ENCODE measurements around the gene TSPYL6.
A peak's percentile ranks its signal among the peaks of the same experiment; 100 is the strongest.

The TSPYL6 gene

DNA sequence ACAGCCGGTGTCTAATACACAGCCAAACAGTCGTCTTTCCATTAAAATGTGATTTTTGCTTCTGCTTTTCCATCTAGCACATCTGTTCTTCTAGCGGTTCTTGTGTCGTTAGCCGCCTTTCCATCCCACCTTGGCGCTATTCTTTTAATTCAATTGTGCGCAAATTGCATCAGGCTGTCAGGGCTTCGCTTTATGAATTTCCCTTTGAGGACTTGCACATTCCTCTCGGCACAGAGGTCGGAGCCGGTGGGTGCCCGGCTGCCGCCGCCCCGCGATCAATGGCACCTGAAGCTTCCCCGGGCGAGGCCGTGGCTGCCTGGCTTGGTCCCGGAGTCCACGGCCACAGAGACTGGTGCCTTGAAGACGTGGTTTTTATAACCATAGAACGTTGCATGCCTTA, 33.9 kb upstream of the TSPYL6 start:
- no peak for DNase-seq
- Histone ChIP-seq H3K27ac (no peak overlapping the region), H3K4me3 (ENCODE audit: low read depth, low read length) (no peak overlapping the region), H3K27me3 (replicated peaks) (no peaks in the 10 kb centered on the region), H3K36me3 (replicated peaks) (no peaks in the 10 kb centered on the region)
- no peak for TF ChIP-seq CTCF (IDR thresholded peaks at IDR 0.05; ENCODE audit: low read depth, low read length, missing control alignments)
- in situ Hi-C loops (cut with HindIII; ENCODE audit: low pct_ligation_motif_present, low sequenced_read_pairs), result no loop called here

- in situ Hi-C loops (cut with HindIII; ENCODE audit: low pct_ligation_motif_present, low sequenced_read_pairs), result no loop called here
- Histone ChIP-seq H3K36me3 (replicated peaks) (no peaks in the 10 kb centered on the region), H3K27me3 (replicated peaks) (no peaks in the 10 kb centered on the region), H3K4me3 (ENCODE audit: low read depth, low read length) (no peak overlapping the region), H3K27ac (no peak overlapping the region)
- no peak for DNase-seq
- TF ChIP-seq CTCF (IDR thresholded peaks at IDR 0.05; ENCODE audit: low read depth, low read length, missing control alignments), result no peak
Measured at GRCh38 chr2:54287532-54287931, 31.5 kb upstream of the TSPYL6 start.

GRCh38 chr2:54285451-54285850, 29.4 kb upstream of the TSPYL6 start:
- TF ChIP-seq CTCF (IDR thresholded peaks at IDR 0.05; ENCODE audit: low read depth, low read length, missing control alignments), result no peak
- in situ Hi-C loops (cut with HindIII; ENCODE audit: low pct_ligation_motif_present, low sequenced_read_pairs), result no loop called here
- DNase-seq, result no peak
- H3K36me3 ChIP-seq (replicated peaks), result no peaks in the 10 kb centered on the region
- H3K27me3 ChIP-seq (replicated peaks), result no peaks in the 10 kb centered on the region
- H3K27ac ChIP-seq, result no peak overlapping the region
- H3K4me3 ChIP-seq (ENCODE audit: low read depth, low read length), result no peak overlapping the region

- Histone ChIP-seq H3K27me3 (replicated peaks) (no peaks in the 10 kb centered on the region), H3K36me3 (replicated peaks) (no peaks in the 10 kb centered on the region), H3K27ac (no peak overlapping the region), H3K4me3 (ENCODE audit: low read depth, low read length) (no peak overlapping the region)
- no peak for DNase-seq
- TF ChIP-seq CTCF (IDR thresholded peaks at IDR 0.05; ENCODE audit: low read depth, low read length, missing control alignments), result no peak
- in situ Hi-C loops (cut with HindIII; ENCODE audit: low pct_ligation_motif_present, low sequenced_read_pairs), result no loop called here
Measured at GRCh38 chr2:54284826-54285225, 28.8 kb upstream of the TSPYL6 start.

GRCh38 chr2:54279385-54279784, 23.4 kb upstream of the TSPYL6 start:
- Histone ChIP-seq H3K27me3 (replicated peaks) (no peaks in the 10 kb centered on the region), H3K4me3 (ENCODE audit: low read depth, low read length) (no peak overlapping the region), H3K27ac (no peak overlapping the region), H3K36me3 (replicated peaks) (no peaks in the 10 kb centered on the region)
- DNase-seq, result no peak
- peak; percentile 70 for TF ChIP-seq CTCF (IDR thresholded peaks at IDR 0.05; ENCODE audit: low read depth, low read length, missing control alignments)
- in situ Hi-C loops (cut with HindIII; ENCODE audit: low pct_ligation_motif_present, low sequenced_read_pairs), result no loop called here

GRCh38 chr2:54275541-54275940, 19.5 kb upstream of the TSPYL6 start:
- H3K27ac ChIP-seq, result no peak overlapping the region
- no peak overlapping the region for H3K4me3 ChIP-seq (ENCODE audit: low read depth, low read length)
- no peak for DNase-seq
- no peaks in the 10 kb centered on the region for H3K36me3 ChIP-seq (replicated peaks)
- in situ Hi-C loops (cut with HindIII; ENCODE audit: low pct_ligation_motif_present, low sequenced_read_pairs), result no loop called here
- no peaks in the 10 kb centered on the region for H3K27me3 ChIP-seq (replicated peaks)
- no peak for TF ChIP-seq CTCF (IDR thresholded peaks at IDR 0.05; ENCODE audit: low read depth, low read length, missing control alignments)

Data from brain microvascular endothelial cell (primary cell).